HG03520 (cell line): Measurements from ENCODE around the gene EFNA5.

Experiments used
- ATAC-seq: cut with Tn5 transposase; IDR thresholded peaks from one replicate; pipeline ENCODE4 v1.9.1; 2021; ENCODE audit warnings: mild to moderate bottlenecking, moderate library complexity; ENCODE audit not compliant: unreplicated experiment

Gene EFNA5

GRCh38 chr5:107670932-107671741 lies at the start of gene EFNA5:
EFNA5 (minus strand) TSS chr5:107670937.
- peak; percentile 32 for ATAC-seq

- ATAC-seq: no peak
These were observed 48.4 kb upstream of the EFNA5 start for GRCh38 chr5:107719034-107719606.

- no peak for ATAC-seq
These were observed 47.1 kb upstream of the EFNA5 start for GRCh38 chr5:107717816-107718215.

GRCh38 chr5:107713228-107713627 lies 42.5 kb upstream of the EFNA5 start:
- no peak for ATAC-seq

- ATAC-seq: no peak
These were observed 41.7 kb upstream of the EFNA5 start for GRCh38 chr5:107712359-107712870.

GRCh38 chr5:107705402-107706014 lies 34.8 kb upstream of the EFNA5 start:
- no peak for ATAC-seq

GRCh38 chr5:107704681-107705401 lies 34.1 kb upstream of the EFNA5 start:
- no peak for ATAC-seq

- no peak for ATAC-seq
These were observed 29.7 kb upstream of the EFNA5 start for GRCh38 chr5:107700481-107700880.

- no peak for ATAC-seq
These were observed 28.7 kb upstream of the EFNA5 start for GRCh38 chr5:107699425-107699824.

- ATAC-seq: no peak
These were observed 27.5 kb upstream of the EFNA5 start for GRCh38 chr5:107698286-107698685.

GRCh38 chr5:107696498-107696897 lies 25.8 kb upstream of the EFNA5 start:
- no peak for ATAC-seq

GRCh38 chr5:107696080-107696479 lies 25.3 kb upstream of the EFNA5 start:
- ATAC-seq: no peak

- ATAC-seq: no peak
These were observed 17.2 kb upstream of the EFNA5 start for GRCh38 chr5:107687937-107688336.

GRCh38 chr5:107687404-107687803 lies 16.7 kb upstream of the EFNA5 start:
- ATAC-seq: no peak

GRCh38 chr5:107682533-107682932 lies 11.8 kb upstream of the EFNA5 start:
- ATAC-seq: no peak

- no peak for ATAC-seq
These were observed 10.1 kb upstream of the EFNA5 start for GRCh38 chr5:107680799-107681198.

GRCh38 chr5:107680099-107680498 lies 9.4 kb upstream of the EFNA5 start:
- no peak for ATAC-seq

- ATAC-seq: no peak
These were observed 6.0 kb upstream of the EFNA5 start for GRCh38 chr5:107676702-107677101.

GRCh38 chr5:107675201-107675600 lies 4.5 kb upstream of the EFNA5 start:
- no peak for ATAC-seq

GRCh38 chr5:107674655-107675054 lies 3.9 kb upstream of the EFNA5 start:
- ATAC-seq: no peak
